ENCODE data around the gene RXRB. TPM values are rescaled to one million over a fixed set of nuclear protein-coding genes. Genes with fewer than 3 reads are reported as not detected.

Gene RXRB
- 10 to 100 TPM; 17.3 to 27.7 (median 24.8) TPM for total RNA-seq

- no peak for TF ChIP-seq CTCF (IDR thresholded peaks at IDR 0.05; ENCODE audit: low read depth)
Observed at GRCh38 chr6:33200219-33201146, at the start of gene RXRB, which contains the start of gene SLC39A7. Gene RXRB (minus strand): TSS chr6:33200665. CDS start chr6:33200476, 189 bp downstream. Gene SLC39A7 (plus strand): TSS chr6:33200867. CDS start chr6:33201246, 379 bp downstream.

- no peak for TF ChIP-seq CTCF (IDR thresholded peaks at IDR 0.05; ENCODE audit: low read depth)
Observed at GRCh38 chr6:33249732-33250630, 49.5 kb upstream of the RXRB start.

GRCh38 chr6:33248932-33249731 lies 48.7 kb upstream of the RXRB start:
- no peak for TF ChIP-seq CTCF (IDR thresholded peaks at IDR 0.05; ENCODE audit: low read depth)

GRCh38 chr6:33248643-33248931 lies 48.1 kb upstream of the RXRB start:
- no peak for TF ChIP-seq CTCF (IDR thresholded peaks at IDR 0.05; ENCODE audit: low read depth)

- no peak for TF ChIP-seq CTCF (IDR thresholded peaks at IDR 0.05; ENCODE audit: low read depth)
Observed at GRCh38 chr6:33247977-33248642, 47.6 kb upstream of the RXRB start.

- TF ChIP-seq CTCF (IDR thresholded peaks at IDR 0.05; ENCODE audit: low read depth): no peak
Observed at GRCh38 chr6:33243476-33243875, 43.0 kb upstream of the RXRB start.
